ENCODE results near the gene SLC6A19. TPM values are rescaled to one million over a fixed set of nuclear protein-coding genes. Genes with fewer than 3 reads are reported as not detected.

The SLC6A19 gene
- total and polyA plus RNA-seq, 2 of the 13 experiments (the other 11 are each of a cell fraction or from before 2014, with no cell fraction given): 0.02 TPM; not detected in 1

- TF ChIP-seq NCOA2 (CRISPR knock-in tag; IDR thresholded peaks at IDR 0.05) (peak; percentile 67), HDAC2 (CRISPR knock-in tag; IDR thresholded peaks at IDR 0.05) (peak; percentile 62), NR2F2 (IDR thresholded peaks at IDR 0.05; ENCODE audit: borderline replicate concordance, low read depth) (0 out of 2 replicates have a peak, but pooled peaks have one; percentile 46)
- TF ChIP-seq, protein P1, sequence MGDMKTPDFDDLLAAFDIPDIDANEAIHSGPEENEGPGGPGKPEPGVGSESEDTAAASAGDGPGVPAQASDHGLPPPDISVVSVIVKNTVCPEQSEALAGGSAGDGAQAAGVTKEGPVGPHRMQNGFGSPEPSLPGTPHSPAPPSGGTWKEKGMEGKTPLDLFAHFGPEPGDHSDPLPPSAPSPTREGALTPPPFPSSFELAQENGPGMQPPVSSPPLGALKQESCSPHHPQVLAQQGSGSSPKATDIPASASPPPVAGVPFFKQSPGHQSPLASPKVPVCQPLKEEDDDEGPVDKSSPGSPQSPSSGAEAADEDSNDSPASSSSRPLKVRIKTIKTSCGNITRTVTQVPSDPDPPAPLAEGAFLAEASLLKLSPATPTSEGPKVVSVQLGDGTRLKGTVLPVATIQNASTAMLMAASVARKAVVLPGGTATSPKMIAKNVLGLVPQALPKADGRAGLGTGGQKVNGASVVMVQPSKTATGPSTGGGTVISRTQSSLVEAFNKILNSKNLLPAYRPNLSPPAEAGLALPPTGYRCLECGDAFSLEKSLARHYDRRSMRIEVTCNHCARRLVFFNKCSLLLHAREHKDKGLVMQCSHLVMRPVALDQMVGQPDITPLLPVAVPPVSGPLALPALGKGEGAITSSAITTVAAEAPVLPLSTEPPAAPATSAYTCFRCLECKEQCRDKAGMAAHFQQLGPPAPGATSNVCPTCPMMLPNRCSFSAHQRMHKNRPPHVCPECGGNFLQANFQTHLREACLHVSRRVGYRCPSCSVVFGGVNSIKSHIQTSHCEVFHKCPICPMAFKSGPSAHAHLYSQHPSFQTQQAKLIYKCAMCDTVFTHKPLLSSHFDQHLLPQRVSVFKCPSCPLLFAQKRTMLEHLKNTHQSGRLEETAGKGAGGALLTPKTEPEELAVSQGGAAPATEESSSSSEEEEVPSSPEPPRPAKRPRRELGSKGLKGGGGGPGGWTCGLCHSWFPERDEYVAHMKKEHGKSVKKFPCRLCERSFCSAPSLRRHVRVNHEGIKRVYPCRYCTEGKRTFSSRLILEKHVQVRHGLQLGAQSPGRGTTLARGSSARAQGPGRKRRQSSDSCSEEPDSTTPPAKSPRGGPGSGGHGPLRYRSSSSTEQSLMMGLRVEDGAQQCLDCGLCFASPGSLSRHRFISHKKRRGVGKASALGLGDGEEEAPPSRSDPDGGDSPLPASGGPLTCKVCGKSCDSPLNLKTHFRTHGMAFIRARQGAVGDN (CRISPR knock-in tag; IDR thresholded peaks at IDR 0.05): peak; percentile 16
Observed at GRCh38 chr5:1186351-1187233, 14.8 kb upstream of the SLC6A19 start (continued).

DNA sequence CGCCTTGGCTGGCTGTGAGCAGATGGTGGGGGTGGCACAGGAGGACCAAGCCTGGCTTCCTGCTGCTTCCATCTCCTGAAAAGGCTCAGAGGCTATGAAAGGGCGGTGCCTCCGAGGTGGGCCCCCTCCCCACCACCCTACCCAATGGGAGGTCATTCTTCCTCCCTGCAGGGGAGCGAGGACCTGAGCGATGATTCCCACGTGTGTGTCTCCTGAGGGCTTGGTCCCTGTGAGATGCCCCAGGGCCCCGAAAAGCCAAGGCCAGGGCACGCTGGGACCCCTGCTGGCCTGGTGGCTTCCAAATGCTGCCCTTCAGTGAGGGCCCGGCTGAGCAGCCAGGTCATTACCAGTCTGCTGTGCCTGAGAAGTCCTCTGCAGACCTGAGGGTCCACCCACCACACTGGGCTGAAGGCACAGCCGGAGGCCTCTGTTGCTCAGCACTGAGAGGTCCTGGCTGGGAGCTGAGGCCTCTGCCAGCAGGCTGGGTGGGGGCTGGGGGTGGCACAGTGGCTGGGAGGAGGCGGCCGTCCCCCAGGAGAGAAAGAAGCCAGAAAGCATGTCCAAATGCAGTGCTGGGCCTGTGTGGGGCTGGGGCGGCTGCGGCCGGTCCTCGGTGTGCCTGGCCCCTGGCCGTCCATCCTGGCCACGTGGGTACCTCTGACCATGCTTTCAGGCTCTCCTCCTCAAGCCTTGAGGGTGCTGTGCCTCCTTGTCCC, 14.0 kb upstream of the SLC6A19 start:
- H3K27ac ChIP-seq (ENCODE audit: extremely low read length, insufficient read depth, low read length): no peak overlapping the region
- ChIA-PET POLR2A (interaction anchor here (2.7 to 3.3 kb wide), 2 partner anchors 17 to 81 kb away, joined by 11 to 14 read pairs; no protein-coding TSS in a partner anchor), CTCF (ENCODE audit: low intra/inter-chr PET ratio, low total read pairs) (no interaction called here)
- no peaks in the 10 kb centered on the region for H3K9me3 ChIP-seq (ENCODE audit: low read length)
- no peak for FAIRE-seq
- no peak overlapping the region for H2AFZ ChIP-seq (ENCODE audit: low read length)
- H3K79me2 ChIP-seq (ENCODE audit: insufficient read depth, low read length): no peaks in the 10 kb centered on the region
- no peaks in the 10 kb centered on the region for H4K20me1 ChIP-seq (ENCODE audit: insufficient read depth, low read length)
- no peak overlapping the region for H3K9ac ChIP-seq (ENCODE audit: insufficient read depth, low read depth, low read length)
- no peak for DNase-seq (ENCODE audit: low spot score)
- intact Hi-C loops (cut with micrococcal nuclease; ENCODE audit: unreplicated experiment) (no loop called here), in situ Hi-C loops (cut with HindIII; ENCODE audit: extremely low pct_ligation_motif_present, low pct_unique_long_range_greater_than_20kb) (no loop called here)
- no peak overlapping the region for H3K4me2 ChIP-seq (ENCODE audit: low read depth, low read length)
- WGBS (ENCODE audit: low lambda C conversion rate): 100% methylated on average over 2 of the region's 18 CpGs
- H3K27me3 ChIP-seq (ENCODE audit: control insufficient read depth in 1 of 2, insufficient read depth in 2 of 2, low read length in 2 of 2): no peaks in the 10 kb centered on the region; a peak in 1 of 5 replicates
- ATAC-seq: no peak
- H3K4me3 ChIP-seq (replicated peaks in 1 of 3; ENCODE audit: insufficient read depth in 1 of 3, low read depth in 2 of 3, low read length in 3 of 3): no peak overlapping the region
- no TSS peak for BruUV-seq (replicated peaks)
- H3K4me1 ChIP-seq (ENCODE audit: insufficient read depth, low read length): peaks cover 76% of the 10 kb centered on the region
- no peaks in the 10 kb centered on the region for H3K36me3 ChIP-seq (replicated peaks in 1 of 2; ENCODE audit: control insufficient read depth in 1 of 2, insufficient read depth in 2 of 2, low read length in 2 of 2)
- TF ChIP-seq TARDBP (CRISPR knock-in tag; IDR thresholded peaks at IDR 0.05): no peak
- TF ChIP-seq ERF (CRISPR knock-in tag; IDR thresholded peaks at IDR 0.05): no peak
- TF ChIP-seq, protein P2, sequence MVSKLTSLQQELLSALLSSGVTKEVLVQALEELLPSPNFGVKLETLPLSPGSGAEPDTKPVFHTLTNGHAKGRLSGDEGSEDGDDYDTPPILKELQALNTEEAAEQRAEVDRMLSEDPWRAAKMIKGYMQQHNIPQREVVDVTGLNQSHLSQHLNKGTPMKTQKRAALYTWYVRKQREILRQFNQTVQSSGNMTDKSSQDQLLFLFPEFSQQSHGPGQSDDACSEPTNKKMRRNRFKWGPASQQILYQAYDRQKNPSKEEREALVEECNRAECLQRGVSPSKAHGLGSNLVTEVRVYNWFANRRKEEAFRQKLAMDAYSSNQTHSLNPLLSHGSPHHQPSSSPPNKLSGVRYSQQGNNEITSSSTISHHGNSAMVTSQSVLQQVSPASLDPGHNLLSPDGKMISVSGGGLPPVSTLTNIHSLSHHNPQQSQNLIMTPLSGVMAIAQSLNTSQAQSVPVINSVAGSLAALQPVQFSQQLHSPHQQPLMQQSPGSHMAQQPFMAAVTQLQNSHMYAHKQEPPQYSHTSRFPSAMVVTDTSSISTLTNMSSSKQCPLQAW (CRISPR knock-in tag; IDR thresholded peaks at IDR 0.05): no peak
- TF ChIP-seq ATRX (CRISPR knock-in tag; IDR thresholded peaks at IDR 0.05; ENCODE audit: borderline replicate concordance): no peak
- no peak for TF ChIP-seq ZUFSP (CRISPR knock-in tag; IDR thresholded peaks at IDR 0.05; ENCODE audit: borderline replicate concordance)
- TF ChIP-seq TFDP1 (CRISPR knock-in tag; IDR thresholded peaks at IDR 0.05; ENCODE audit: borderline replicate concordance): no peak
- no peak for TF ChIP-seq SNAPC5 (CRISPR knock-in tag; IDR thresholded peaks at IDR 0.05; ENCODE audit: borderline replicate concordance)

Measured in HepG2 (cell line).